ENCODE measurements around the gene ANKRD29. TPM values are rescaled to one million over a fixed set of nuclear protein-coding genes. Genes with fewer than 3 reads are reported as not detected.

The ANKRD29 gene
- total and polyA plus RNA-seq, 9 of the 15 experiments (the other 6 are each of a cell fraction or from before 2014, with no cell fraction given): 0.36 TPM; not detected in 8

- Histone ChIP-seq H3K4me3 (no peak overlapping the region), H3K79me2 (ENCODE audit: control insufficient read depth, insufficient read depth, low read length) (peaks cover 26% of the 10 kb centered on the region), H3K27me3 (ENCODE audit: control insufficient read depth in 2 of 2, insufficient read depth in 2 of 2, low read length in 2 of 2) (no peaks in the 10 kb centered on the region), H3K27ac (ENCODE audit: extremely low read depth, low read depth, low read length) (no peak overlapping the region), H3K36me3 (ENCODE audit: control insufficient read depth, insufficient read depth, low read length) (peaks cover 32% of the 10 kb centered on the region; the same call in 2 of the 3 replicates), H4K20me1 (replicated peaks; ENCODE audit: control insufficient read depth, insufficient read depth, low read length) (no peaks in the 10 kb centered on the region; the same call in none of the 2 replicates), H3K4me2 (ENCODE audit: insufficient read depth, low read length) (no peak overlapping the region), H3K4me1 (replicated peaks in 1 of 2; ENCODE audit: control insufficient read depth in 2 of 2, insufficient read depth in 2 of 2, low read length in 2 of 2) (peaks cover 0 to 10% of the 10 kb centered on the region in 2 experiments; a peak in 4 of 5 replicates), H2AFZ (ENCODE audit: low read depth, low read length) (no peak overlapping the region), H3K9me1 (ENCODE audit: control insufficient read depth, insufficient read depth, low read length) (no peaks in the 10 kb centered on the region), H3K9me3 (replicated peaks; ENCODE audit: control insufficient read depth, insufficient read depth, low read depth, low read length) (no peaks in the 10 kb centered on the region), H3K9ac (ENCODE audit: insufficient read depth in 1 of 2, low read depth in 2 of 2, low read length in 2 of 2) (no peak overlapping the region)
- intact Hi-C loops (cut with micrococcal nuclease): no loop called here
- DNase-seq (ENCODE audit: extremely low read depth in 1 of 4, low spot score in 3 of 4) (no peak), ATAC-seq (no peak), FAIRE-seq (no peak)
- in situ Hi-C loops (cut with MboI): no loop called here
- TF ChIP-seq NFIC (IDR thresholded peaks at IDR 0.05): peak; percentile 39; the same call in 1 of the 2 replicates
- no peak for TF ChIP-seq NR2F6 (CRISPR knock-in tag; IDR thresholded peaks at IDR 0.05)
- TF ChIP-seq MTA1 (IDR thresholded peaks at IDR 0.05; ENCODE audit: borderline replicate concordance): no peak
- no peak for TF ChIP-seq SUPT5H (IDR thresholded peaks at IDR 0.05)
- no peak for TF ChIP-seq HSF4 (CRISPR knock-in tag; IDR thresholded peaks at IDR 0.05; ENCODE audit: borderline replicate concordance)
- TF ChIP-seq CEBPB (tag; IDR thresholded peaks at IDR 0.05): peak; percentile 72
- no peak for TF ChIP-seq ZNF512 (tag; IDR thresholded peaks at IDR 0.05)
- TF ChIP-seq CEBPG (CRISPR knock-in tag; IDR thresholded peaks at IDR 0.05): no peak
- TF ChIP-seq CEBPG (tag; conservative IDR thresholded peaks at IDR 0.05 in 1 of 2, IDR thresholded peaks at IDR 0.05 in 1 of 2): peak; percentile 26 to 41; a peak in 2 of 4 replicates
- no peak for TF ChIP-seq ZNF253 (CRISPR knock-in tag; conservative IDR thresholded peaks at IDR 0.05)
- TF ChIP-seq ZNF644 (tag; IDR thresholded peaks at IDR 0.05; ENCODE audit: low read depth): no peak
- no TSS peak for BruUV-seq (replicated peaks)
- POLR2A ChIA-PET: interaction anchor here (0.7 to 1.3 kb wide), 5 partner anchors 16 to 122 kb away, joined by 3 to 5 read pairs (median 4); no protein-coding TSS in a partner anchor
- 84% methylated on average over 8 of the region's 8 CpGs for WGBS (ENCODE audit: insufficient coverage, low coverage, missing lambda C conversion rate)
- CTCF ChIA-PET (ENCODE audit: low intra/inter-chr PET ratio): no interaction called here
Measured at GRCh38 chr18:23578891-23579653, 83.6 kb downstream of the ANKRD29 start.
